T follicular helper cell (primary cell): ENCODE results near the gene LMTK2.

Experiments
- DNase-seq: peaks from one replicate; pipeline ENCODE4 v3.0.0-alpha.2; 2020; ENCODE audit warnings: low read depth

The LMTK2 gene

DNA sequence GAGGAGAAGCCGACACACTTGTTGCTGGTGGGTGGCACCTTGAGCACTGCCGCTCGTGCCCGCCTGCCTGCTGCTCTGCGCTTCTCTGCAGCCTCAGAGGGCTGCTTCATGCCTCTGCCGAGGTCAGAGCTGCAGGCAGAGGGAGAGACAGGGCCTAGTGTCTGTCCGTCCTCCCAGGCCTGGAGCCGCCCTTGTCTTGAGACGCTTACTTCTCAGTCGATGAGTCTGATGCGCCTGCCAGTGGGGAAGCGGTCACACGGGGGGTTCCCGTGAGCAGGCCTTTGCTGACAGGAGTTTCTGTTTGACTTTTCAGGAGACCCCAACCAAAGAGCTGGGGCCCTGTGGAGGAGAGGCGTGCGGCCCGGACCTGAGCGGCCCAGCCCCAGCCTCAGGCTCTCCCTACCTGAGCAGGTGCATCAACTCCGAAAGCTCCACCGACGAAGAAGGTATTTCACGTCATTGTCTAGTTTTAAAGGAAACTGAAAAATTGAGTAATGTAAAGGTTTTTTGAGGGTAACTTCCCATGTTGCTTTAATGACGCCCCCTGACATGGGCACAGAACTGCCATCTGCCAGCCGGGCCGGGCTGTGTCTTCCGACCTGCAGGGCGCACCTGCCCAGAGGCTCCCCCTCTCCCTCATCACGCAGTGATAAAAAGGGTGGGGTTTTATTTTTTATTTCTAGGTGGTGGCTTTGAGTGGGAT, 96.8 kb downstream of the LMTK2 start:
- no peak for DNase-seq

DNA sequence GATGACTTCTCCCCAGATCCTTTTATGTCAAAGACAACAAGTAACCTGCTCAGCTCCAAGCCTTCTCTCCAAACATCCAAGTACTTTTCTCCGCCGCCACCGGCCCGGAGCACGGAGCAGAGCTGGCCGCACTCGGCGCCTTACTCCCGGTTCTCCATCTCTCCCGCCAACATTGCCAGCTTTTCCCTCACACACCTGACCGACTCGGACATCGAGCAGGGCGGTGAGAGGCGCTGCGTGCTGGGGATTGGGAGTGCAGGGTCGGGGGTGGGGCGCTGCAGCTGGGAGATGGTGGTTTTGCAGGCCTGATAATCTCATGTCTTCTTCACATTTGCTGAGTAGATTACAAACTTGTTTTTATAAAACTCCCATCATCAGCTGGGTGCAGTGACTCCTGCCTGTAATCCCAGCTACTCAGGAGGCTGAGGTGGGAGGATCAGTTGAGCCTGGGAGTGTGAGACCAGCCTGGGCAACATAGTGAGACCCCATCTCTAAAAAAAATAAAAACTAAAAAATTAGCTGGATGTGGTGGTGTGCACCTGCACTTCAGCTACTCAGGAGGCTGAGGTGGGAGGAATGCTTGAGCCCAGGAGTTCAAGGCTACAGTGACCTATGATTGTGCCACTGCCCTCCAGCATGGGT, 97.4 kb downstream of the LMTK2 start:
- DNase-seq: no peak

DNA sequence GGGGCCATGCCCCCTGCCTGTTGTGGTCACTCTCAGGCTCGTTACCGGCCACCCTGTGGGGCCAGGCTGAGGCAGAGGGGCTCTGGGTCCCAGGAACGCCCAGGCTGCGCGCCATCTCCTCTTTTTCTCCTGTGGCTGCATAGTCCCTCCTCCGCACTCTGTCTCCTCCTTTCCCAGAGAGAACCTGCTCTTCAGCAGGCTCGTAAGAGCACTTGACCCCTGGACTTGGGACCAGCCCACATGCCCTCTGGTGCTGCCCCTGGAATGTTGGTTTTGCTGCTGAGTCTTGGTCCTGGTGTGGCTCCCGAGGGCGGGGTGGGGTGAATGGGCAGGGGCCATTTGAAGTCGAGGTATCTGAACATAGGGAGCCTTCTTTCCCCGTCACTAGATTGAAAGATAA, 98.0 kb downstream of the LMTK2 start:
- DNase-seq: no peak

DNA sequence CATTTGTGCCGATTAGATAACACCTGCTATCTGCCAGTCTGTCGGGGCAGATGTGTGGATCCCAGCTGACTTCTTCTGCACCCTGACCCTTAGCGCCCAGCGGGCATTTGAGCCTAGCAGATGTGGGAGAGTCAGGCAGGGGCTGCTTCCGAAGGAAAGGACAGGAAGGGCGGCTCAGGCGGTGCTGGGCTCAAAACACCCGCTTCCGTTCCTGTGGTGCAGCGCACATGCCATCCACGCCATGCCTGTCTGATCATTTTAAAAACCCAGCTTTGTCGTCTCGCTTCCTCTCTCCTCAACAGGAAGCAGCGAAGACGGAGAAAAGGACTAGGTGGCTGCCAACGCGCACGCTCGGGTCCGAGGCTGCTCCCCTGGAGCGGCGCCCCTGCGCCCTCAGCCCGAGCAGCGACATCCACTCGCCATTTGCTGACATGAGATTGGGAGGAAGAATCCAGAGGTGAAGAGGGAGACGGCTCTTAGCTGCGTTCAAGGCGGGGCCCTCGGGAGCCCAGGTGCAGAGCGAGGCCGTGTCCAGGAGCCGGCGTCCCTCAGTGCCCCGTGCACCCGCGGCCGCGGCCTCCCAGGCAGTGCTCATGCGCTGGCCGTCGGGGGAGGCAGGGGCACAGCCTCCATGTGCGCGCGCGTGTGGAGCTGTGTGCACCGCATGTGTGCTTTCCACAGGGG, 98.6 kb downstream of the LMTK2 start:
- no peak for DNase-seq

DNA sequence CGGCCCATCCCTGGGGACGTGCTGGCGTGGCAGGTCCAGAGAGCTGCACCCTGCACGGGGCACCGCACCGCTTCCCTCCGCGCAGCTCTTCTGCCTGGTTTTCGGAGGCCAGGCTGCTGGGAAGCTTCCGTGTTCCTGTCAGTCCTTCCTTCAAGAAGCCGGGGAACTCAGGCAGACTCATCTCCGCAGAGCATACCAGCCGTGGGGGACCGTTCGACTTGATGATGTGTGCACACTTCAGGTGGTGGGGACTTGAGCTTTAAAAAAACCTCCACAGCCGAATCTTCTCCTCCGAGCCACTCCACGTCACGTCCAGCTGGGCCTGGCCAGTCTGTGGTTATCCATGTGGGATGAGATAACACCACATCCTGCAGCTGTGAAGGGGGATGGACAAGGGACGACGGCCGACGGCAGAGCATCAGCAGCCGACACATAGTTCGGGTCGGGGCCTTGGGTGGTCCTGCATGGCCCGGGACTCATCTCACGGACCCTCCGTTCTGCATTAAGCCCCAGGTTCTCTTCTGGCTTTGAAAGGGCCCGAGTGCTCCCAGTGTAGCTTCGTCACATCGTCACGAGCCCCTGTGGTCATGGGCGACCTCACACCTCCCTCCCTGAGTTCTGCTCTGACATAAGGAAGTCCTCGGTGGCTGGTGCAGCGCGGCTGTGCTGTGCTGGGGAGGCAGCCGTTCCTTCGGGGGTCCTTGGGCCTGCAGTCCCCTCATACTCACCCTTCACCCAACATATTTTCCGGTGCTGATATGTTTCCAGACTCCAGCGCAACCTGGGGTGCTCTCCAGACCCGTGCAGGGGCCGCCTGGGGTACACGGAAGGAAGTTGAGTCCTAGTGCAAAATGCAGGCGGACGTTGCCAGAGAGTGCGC, 100.0 kb downstream of the LMTK2 start:
- no peak for DNase-seq

DNA sequence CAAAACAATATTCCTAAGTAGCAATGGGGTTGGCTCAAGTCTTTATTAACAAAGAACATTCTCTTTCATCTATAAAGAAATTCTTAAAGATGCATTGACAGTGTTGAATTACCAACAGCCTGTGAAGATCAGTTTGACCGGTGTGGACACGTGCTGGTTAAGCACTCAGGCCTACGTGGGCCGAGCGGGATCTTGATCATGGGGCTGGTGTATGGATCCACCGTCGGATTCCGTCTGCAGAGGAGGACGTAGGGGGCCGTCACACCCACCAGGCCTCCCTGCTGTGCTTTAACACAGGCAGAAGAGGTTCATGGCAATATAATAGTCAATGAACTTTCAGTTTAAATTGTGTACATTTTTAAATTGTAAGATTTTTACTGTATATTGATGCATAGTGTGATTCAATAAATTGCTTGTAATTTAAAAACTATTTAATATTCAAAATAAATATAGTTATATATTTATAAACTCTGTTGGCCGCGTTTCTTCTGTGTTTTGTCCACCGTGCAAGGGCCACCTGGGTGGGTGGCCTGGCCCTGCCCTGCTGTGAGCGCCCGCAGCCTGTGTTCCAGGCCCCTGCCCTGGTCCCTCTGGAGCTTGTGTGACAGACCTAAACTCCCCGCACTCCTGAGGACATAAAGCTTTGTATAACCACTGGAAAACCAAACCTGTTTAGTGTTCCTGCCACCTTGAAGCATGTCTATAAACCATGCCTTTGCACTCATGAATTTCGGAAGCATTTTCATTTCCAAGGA, 102.7 kb downstream of the LMTK2 start:
- DNase-seq: no peak

DNA sequence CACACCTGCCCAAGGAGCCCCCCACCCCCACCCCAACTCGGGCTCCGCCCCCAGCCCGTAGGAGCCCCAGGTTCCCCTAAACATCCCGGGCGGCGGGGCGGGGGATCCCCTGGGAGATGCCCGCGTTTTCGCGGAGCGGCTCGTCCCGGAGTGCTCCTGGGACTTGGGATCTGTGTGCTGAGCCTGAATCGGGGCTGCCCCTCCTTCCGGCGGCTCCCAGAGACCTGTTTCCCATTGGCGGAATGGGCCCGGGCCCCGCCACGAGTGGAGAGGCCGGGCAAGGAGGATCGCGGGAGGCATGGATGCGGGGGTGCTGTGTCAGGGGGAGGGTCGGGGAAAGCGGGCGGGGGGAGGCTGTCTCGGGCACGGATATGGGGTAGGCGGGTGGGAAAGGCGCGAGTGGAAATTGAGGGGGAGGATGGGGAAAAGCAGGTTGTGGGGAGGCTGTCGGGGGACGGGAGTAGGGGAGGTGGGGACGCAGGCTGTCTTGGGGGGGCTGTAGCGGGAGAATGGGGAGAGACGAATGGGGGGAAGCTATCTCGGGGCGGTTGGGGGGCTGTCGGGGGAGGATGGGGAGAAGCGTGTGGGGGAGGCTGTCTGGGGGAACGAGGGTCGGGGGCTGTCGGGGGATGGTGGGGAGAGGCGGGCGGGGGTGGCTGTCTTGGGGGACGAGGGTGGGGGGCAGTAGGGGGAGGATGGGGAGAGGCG, 104.0 kb downstream of the LMTK2 start:
- no peak for DNase-seq

DNA sequence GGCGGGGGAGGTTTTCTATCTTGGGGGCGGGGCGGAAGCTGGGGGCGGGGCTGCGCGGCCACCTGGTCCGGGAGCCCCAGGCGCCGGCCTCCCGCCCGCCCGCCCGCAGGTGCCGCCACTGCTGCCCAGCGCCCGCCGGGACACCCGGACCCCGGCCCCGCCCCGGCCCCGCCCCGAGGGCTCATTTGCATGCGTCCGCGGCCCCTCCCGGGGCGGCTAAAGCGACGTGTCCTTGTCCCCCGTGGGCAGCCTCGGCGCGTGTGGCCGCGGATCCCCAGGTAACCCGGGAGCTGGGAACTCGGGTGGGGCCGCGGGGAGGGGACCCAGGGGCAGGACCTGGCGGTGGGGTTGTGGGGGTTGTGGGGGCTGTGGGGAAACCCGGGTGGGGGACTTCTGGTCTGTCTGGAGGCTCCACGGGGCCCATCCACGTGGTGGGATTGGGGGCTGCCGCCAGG, 104.6 kb downstream of the LMTK2 start, which contains the start of gene BHLHA15:
Gene BHLHA15, plus strand, starts transcription at position 219 of the 455 bp plus-strand sequence. CDS start 871 bp downstream, outside the sequence.
- DNase-seq: no peak

DNA sequence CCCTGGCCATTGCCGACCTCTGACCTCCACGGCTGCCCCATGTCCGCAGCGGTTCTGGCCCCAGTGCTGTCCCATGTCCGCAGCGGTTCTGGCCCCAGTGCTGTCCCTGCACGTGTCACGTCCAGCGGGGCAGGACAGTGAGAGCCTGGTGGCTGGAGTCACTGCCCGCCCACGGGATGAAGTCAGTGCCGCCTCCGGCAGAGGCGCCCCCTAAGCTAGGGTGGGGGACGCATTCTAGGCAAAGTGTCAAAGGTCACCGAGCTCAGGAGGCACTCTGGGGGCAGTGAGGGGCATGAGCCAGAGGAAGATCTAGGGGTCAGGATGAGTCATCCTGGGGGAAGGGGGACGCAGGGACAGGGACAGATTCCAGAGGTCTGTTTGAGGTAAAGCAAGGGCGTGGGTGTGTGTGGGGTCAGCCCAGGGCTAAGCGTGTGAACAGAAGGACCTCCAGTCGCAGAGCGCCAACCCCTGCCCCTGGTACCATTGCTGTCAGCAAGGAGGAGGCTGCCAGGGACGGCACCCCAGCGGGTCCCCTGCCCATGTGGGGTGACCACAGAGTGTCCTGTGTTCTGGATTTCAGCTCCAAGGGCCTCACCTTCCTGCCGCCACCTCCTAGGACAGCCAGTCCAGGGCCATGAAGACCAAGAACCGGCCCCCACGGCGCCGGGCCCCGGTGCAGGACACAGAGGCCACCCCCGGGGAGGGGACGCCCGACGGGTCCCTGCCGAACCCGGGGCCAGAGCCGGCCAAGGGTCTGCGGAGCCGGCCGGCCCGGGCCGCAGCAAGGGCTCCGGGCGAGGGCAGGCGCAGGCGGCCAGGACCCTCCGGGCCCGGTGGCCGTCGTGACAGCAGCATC, 105.2 kb downstream of the LMTK2 start:
- DNase-seq: no peak

DNA sequence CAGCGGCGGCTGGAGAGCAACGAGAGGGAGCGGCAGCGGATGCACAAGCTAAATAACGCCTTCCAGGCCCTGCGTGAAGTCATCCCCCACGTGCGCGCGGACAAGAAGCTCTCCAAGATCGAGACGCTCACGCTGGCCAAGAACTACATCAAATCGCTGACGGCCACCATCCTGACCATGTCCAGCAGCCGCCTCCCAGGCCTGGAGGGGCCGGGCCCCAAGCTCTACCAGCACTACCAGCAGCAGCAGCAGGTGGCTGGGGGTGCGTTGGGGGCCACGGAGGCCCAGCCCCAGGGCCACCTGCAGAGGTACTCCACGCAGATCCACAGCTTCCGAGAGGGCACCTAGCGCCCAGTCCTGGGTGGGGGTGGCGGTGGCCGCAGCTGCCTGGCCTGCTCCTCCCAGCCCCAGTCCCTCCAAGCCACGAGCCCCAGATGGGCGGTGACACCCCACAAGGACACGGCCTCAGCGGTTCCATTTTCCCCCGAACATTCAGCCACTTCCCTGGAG, 105.9 kb downstream of the LMTK2 start:
- no peak for DNase-seq

DNA sequence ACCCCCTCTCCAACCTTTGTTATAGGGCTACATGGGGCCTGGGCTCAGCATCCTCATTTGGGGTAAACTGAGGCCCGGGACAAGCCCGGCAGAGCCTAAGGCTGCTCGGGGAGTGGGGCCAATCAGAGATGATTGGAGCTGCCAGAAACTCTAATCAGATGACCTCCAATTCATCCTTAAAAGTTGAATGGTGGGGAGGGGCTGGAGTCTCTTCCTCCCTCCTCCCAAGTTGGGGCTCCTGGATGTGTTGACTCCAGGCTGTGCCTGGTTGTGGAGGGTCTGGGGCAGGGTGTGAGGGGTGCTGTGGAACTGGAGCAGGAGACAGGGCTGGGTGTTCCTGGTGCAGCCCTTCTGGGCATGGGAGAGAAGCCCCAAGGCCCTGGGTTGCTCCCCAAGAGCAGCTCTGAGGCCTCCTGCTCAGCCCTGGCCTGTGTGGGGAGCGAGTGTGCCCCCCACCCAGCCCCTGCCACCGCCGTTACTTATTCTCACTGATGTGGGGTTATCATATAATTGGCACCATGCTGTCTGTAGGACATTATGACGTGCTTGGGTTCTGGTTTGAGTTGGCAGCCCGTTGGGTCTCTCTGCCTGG, 106.7 kb downstream of the LMTK2 start:
- DNase-seq: no peak

DNA sequence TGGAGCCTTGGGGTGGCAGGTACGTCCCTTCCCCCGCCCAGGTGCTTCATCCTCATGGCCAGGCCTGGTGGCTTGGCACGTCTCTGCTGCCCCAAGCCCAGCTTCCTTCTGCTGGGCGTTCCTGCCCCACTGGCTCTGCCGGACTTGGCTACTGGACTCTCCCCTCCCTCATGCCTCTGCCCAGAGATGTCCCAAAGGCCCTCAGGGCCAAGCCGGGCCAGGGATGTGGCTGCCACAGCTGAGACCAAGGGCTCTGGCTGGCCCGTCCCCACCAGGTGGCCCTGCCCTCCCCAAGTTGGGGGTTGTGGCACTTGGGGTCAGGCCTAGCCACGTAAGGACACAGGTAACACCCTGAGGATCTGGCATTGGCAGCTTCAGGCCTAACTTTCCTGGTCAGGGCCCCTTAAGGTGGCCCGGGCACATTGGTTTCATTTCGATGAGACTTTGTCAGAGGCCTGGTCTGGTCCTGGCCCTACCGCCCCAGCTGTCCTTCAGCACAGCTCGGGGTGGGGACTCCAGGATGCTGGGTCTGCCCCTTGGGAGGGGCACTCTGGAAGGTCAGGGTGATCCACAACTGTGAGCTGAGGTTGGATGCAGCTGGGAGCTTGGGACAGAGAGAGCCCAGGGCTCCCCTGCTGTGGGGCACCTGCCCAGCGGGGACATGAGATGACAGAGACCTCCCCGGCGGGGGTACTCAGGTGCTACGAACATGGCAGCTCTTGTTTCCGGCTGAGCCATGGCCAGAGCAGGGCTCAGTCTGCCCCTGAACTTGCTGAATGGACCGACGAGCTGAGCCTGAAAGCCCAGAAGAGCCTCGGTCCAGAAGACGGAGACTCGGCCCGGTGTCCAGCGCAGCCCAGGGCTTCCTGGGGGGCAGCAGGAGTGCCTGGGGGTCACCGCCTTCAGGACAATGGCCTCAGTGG, 107.5 kb downstream of the LMTK2 start:
- DNase-seq: no peak

DNA sequence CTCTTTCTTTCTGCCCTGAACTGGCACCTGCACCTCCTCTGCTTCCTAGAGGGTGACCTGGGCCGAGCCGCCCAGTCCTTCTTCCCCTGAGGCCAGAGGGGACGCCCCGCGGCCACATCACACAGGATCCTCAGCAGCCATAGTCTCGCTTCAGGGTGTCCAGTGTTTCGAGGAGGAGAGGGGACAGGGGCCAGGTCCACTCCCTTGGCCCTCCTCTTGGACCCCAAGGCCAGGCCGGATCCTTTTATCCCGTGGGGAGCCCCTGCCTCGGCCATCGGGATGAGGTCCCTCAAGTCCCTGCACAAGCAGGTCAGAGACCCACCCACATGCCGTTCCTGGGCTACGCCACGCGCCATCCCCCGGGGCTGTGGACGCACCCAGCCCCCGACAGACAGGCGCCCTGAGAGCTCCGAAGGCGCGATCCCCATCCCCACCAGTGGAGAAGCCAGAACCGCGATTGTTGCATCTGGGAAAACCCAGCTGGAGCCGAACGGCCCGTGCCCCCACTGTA, 108.2 kb downstream of the LMTK2 start:
- no peak for DNase-seq

DNA sequence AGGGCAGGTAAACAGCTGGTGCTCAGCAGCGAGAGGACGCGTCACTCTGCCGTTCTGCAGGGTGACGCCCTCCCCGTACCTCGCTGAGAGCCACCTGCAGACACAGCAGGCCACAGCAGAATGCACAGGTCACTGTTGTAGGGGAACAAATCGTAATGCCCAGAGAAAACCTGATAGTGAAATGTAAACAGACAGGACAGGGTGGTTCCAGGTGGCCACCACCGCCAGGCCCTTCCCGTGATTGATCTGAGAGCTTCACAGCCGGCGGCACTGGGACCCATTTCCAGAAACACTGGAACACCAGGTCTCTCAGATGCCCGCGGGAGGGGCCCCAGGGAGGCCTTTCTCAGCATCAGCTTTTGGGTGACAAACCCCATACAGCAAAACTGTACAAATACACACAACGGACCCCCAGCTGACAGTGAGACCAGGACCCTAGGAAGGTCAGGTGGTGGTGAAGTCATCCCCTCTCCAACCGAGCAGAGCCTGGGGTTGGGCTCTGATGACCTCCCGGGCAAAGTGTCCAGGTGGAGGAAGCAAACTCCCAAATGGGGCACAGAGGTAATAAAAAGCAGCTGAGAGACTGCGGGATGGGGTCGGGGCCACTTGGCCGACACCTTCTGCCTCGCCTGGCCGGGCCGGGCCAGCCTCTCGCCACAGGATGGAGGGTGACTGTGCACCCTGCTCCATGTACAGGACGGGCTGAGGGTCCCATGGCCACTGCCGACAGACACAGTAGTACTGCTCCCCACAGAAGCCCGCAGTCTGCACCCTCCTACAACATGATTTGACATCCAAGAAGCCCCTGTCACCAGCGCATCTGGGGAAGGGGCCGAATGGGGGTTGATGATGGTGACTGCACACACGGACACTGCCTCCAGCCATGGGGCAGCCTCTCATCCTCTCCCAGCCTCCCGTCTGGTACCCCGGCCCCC, 109.2 kb downstream of the LMTK2 start:
- no peak for DNase-seq

DNA sequence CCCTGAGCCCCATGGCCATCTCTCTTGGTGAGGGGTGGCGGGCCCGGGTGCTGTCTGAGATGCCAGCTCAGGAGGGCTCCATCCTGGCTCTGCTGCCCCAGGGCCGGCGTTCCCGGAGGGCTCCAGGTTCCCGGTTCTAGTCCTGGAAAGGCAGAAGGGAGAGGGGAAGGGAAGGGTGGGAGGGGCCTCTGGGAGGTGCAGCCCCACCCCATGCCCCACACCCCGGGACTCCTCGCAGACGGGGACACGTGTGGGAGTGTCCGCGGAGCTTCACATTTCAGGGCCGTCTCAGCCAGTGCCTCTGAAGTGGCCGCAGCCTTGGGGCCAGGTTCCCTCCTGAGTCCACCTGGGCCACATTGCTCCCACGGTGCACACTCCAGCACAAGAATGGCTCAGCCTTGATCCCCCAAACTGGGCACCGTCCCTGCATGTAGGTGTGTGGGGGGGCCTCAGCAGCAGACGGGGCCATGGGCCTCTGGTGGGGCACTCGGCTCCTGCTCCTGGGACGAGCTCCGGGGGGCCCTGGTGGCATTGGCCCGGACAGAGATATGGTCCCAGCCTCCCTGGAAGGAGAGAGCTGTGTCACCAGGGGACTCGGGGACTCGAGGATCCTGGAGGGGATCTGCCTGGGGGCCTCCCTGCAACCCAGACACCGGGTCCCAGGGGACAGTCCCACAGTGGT, 110.4 kb downstream of the LMTK2 start:
- DNase-seq: no peak
